Measurements from ENCODE around the gene CWC25. TPM values are rescaled to one million over a fixed set of nuclear protein-coding genes. Genes with fewer than 3 reads are reported as not detected.

Gene CWC25
- total and polyA plus RNA-seq, 2 of the 13 experiments (the other 11 are each of a cell fraction or from before 2014, with no cell fraction given) = 15.6 to 22.7 TPM

GRCh38 chr17:38869526-38870258 is 44.6 kb upstream of the CWC25 start, which contains the start of gene LASP1:
Gene LASP1 (plus strand): TSS chr17:38870058. CDS start chr17:38870190, 132 bp downstream.
- Histone ChIP-seq H3K27me3 (ENCODE audit: control insufficient read depth in 1 of 2, insufficient read depth in 2 of 2, low read length in 2 of 2) (peaks cover 0 to 2% of the 10 kb centered on the region in 2 experiments; a peak in 2 of 5 replicates), H4K20me1 (ENCODE audit: insufficient read depth, low read length) (peaks cover 32% of the 10 kb centered on the region), H3K36me3 (replicated peaks in 1 of 2; ENCODE audit: control insufficient read depth in 1 of 2, insufficient read depth in 2 of 2, low read length in 2 of 2) (peaks cover 5 to 12% of the 10 kb centered on the region in 2 experiments; a peak in 3 of 5 replicates), H2AFZ (ENCODE audit: low read length) (no peak within 1 kb of the TSS), H3K4me1 (ENCODE audit: insufficient read depth, low read length) (peaks cover 48% of the 10 kb centered on the region), H3K4me3 (replicated peaks in 1 of 3; ENCODE audit: insufficient read depth in 1 of 3, low read depth in 2 of 3, low read length in 3 of 3) (peak within 1 kb of the TSS; percentile 98 to 99 (median 99)), H3K4me2 (ENCODE audit: low read depth, low read length) (peak within 1 kb of the TSS; percentile 87), H3K79me2 (ENCODE audit: insufficient read depth, low read length) (peaks cover 46% of the 10 kb centered on the region), H3K27ac (ENCODE audit: extremely low read length, insufficient read depth, low read length) (peak within 1 kb of the TSS; percentile 88), H3K9me3 (ENCODE audit: low read length) (no peaks in the 10 kb centered on the region), H3K9ac (ENCODE audit: insufficient read depth, low read depth, low read length) (peak within 1 kb of the TSS; percentile 87)
- CTCF ChIA-PET (ENCODE audit: low intra/inter-chr PET ratio, low total read pairs) = no interaction called here
- no TSS peak for BruUV-seq (replicated peaks)
- peak; percentile 77 for DNase-seq (ENCODE audit: low spot score)
- intact Hi-C loops (cut with micrococcal nuclease; ENCODE audit: unreplicated experiment) = loop anchor here (1.0 to 5.0 kb wide), 4 partner anchors 48 to 283 kb away; partner anchors contain the start of genes PLXDC1 and PSMB3
- POLR2A ChIA-PET = interaction anchor here (0.7 to 7.3 kb wide), 30 partner anchors 8 to 581 kb away, joined by 3 to 175 read pairs (median 6); partner anchors contain the start of genes CWC25, LASP1NB, MED1 and PIP4K2B
- 3% methylated on average over 14 of the region's 73 CpGs for WGBS (ENCODE audit: low lambda C conversion rate)
- in situ Hi-C loops (cut with HindIII; ENCODE audit: extremely low pct_ligation_motif_present, low pct_unique_long_range_greater_than_20kb) = loop anchor here (5.0 kb wide), 1 partner anchor 283 kb away; the partner anchor contains the start of gene PLXDC1
- FAIRE-seq = peak; percentile 44
- peak; percentile 72 for ATAC-seq
- TF ChIP-seq POLR2G (IDR thresholded peaks at IDR 0.05; ENCODE audit: low read depth, low read length) = peak; percentile 97
- TF ChIP-seq DNMT1 (CRISPR knock-in tag; IDR thresholded peaks at IDR 0.05) = peak; percentile 70; the same call in 1 of the 2 replicates
- TF ChIP-seq ATM (IDR thresholded peaks at IDR 0.05; ENCODE audit: borderline replicate concordance) = no peak
- no peak for TF ChIP-seq ZNF337 (CRISPR knock-in tag; IDR thresholded peaks at IDR 0.05; ENCODE audit: borderline replicate concordance, low read depth)
- TF ChIP-seq, protein P1, sequence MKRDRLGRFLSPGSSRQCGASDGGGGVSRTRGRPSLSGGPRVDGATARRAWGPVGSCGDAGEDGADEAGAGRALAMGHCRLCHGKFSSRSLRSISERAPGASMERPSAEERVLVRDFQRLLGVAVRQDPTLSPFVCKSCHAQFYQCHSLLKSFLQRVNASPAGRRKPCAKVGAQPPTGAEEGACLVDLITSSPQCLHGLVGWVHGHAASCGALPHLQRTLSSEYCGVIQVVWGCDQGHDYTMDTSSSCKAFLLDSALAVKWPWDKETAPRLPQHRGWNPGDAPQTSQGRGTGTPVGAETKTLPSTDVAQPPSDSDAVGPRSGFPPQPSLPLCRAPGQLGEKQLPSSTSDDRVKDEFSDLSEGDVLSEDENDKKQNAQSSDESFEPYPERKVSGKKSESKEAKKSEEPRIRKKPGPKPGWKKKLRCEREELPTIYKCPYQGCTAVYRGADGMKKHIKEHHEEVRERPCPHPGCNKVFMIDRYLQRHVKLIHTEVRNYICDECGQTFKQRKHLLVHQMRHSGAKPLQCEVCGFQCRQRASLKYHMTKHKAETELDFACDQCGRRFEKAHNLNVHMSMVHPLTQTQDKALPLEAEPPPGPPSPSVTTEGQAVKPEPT (CRISPR knock-in tag; IDR thresholded peaks at IDR 0.05; ENCODE audit: low read depth) = no peak
- TF ChIP-seq RXRA (CRISPR knock-in tag; IDR thresholded peaks at IDR 0.05) = peak; percentile 41
- TF ChIP-seq NAIF1 (CRISPR knock-in tag; IDR thresholded peaks at IDR 0.05; ENCODE audit: borderline replicate concordance) = peak; percentile 82; the same call in 1 of the 2 replicates
- TF ChIP-seq, protein P2, sequence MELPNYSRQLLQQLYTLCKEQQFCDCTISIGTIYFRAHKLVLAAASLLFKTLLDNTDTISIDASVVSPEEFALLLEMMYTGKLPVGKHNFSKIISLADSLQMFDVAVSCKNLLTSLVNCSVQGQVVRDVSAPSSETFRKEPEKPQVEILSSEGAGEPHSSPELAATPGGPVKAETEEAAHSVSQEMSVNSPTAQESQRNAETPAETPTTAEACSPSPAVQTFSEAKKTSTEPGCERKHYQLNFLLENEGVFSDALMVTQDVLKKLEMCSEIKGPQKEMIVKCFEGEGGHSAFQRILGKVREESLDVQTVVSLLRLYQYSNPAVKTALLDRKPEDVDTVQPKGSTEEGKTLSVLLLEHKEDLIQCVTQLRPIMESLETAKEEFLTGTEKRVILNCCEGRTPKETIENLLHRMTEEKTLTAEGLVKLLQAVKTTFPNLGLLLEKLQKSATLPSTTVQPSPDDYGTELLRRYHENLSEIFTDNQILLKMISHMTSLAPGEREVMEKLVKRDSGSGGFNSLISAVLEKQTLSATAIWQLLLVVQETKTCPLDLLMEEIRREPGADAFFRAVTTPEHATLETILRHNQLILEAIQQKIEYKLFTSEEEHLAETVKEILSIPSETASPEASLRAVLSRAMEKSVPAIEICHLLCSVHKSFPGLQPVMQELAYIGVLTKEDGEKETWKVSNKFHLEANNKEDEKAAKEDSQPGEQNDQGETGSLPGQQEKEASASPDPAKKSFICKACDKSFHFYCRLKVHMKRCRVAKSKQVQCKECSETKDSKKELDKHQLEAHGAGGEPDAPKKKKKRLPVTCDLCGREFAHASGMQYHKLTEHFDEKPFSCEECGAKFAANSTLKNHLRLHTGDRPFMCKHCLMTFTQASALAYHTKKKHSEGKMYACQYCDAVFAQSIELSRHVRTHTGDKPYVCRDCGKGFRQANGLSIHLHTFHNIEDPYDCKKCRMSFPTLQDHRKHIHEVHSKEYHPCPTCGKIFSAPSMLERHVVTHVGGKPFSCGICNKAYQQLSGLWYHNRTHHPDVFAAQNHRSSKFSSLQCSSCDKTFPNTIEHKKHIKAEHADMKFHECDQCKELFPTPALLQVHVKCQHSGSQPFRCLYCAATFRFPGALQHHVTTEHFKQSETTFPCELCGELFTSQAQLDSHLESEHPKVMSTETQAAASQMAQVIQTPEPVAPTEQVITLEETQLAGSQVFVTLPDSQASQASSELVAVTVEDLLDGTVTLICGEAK (IDR thresholded peaks at IDR 0.05) = no peak
- TF ChIP-seq, protein P2 (CRISPR knock-in tag; IDR thresholded peaks at IDR 0.05) = peak; percentile 22
- peak; percentile 90; the same call in 1 of the 2 replicates for TF ChIP-seq CHD4 (IDR thresholded peaks at IDR 0.05; ENCODE audit: borderline replicate concordance, low read length)
- no peak for TF ChIP-seq CCAR2 (optimal IDR thresholded peaks at IDR 0.05; ENCODE audit: low read depth, low read length)
- no peak for TF ChIP-seq ZFP62 (CRISPR knock-in tag; IDR thresholded peaks at IDR 0.05)

All from HepG2 (cell line).